Measurements from ENCODE around the gene NEURL4.

NEURL4 gene

DNA sequence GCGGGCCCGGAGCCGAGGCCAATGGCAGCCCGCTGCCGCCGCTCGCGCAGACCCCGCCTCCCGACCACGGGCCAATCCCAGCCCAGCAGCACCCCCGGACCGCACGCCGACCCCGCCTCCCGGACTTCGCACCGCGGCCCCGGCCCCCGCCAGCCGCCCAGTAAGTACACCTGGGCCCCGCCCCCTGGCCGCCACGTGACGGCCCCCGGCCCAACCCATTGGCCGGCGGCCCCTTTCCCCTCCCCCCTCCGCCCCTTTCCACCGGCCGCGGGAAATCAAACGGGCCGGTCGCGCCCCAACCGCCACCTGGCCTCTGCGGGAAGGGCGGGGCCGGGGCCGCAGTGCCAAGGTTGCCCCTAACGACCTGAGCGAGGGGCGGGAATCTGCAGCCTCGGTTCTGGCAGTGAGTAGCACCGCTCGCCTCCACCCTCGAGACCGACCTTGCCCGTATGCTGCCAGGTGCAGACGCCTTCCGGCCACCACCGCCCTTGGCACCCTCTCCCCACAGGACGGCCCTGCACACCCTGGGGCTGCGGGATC is 34.5 kb downstream of the NEURL4 start, which contains the start of gene YBX2:
TSS of gene YBX2 (minus strand) at position 26 of the 540 bp plus-strand sequence. CDS start 139 bp downstream, outside the sequence.
- H3K4me1 Mint-ChIP-seq (ENCODE audit: low read depth in 2 of 2) = peaks cover 15 to 19% of the 10 kb centered on the region in 2 donors
- H3K9me3 Mint-ChIP-seq = no peaks in the 10 kb centered on the region

DNA sequence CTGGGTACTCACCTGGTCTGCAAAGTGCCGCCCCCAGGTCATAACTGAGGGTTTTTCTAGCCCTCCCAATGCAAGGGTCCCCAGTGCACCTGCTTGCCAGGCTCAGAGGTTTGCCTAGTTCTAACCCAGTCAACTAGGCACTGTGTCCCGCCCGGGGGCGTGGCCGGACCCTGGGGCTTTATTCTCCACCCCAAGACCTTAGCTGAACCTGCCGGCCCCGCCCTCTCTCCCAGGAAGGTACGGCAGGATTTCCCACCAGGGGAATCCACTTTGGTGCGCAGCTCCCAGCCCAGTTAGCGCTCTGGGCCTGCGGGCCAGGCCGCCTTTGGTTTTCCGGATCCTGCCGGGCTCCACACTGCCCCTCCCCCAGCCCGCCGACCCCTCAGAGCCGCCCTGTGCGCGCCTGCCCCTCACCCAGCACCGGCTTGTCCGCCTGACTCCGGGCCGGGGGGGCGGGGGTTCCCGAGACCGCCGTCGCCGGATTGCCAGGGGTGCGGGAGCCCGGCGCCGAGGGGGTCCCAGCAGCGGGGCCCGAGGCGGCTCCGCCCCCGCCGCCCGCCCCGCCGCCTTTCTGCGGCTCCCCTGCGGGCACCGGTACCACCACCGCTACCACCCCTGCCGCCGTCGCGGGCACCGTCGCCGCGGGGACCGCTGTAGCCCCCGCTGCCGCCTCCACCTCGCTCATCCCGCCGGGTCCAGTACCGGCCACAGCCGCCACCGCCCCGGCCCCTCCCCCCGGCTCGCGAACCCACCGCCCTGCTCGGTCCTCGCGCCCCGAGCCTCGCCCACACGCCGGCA is 35.1 kb downstream of the NEURL4 start:
- Mint-ChIP-seq H3K27ac (peak overlapping the region in 1 of 2 donors; percentile 5), H3K4me3 (peak overlapping the region; percentile 59 to 92), H3K27me3 (peaks cover 17 to 23% of the 10 kb centered on the region in 2 donors), H3K9me3 (no peaks in the 10 kb centered on the region), H3K4me1 (ENCODE audit: low read depth in 2 of 2) (peaks cover 15 to 19% of the 10 kb centered on the region in 2 donors), H3K36me3 (ENCODE audit: insufficient read depth) (peaks cover 10% of the 10 kb centered on the region)
- no peak for DNase-seq
- peak; percentile 32 for ATAC-seq (replicated peaks)

More for the DNA sequence above, 34.5 kb downstream of the NEURL4 start, which contains the start of gene YBX2:
- peak; percentile 79 for ATAC-seq (replicated peaks)
- peaks cover 10% of the 10 kb centered on the region for H3K36me3 Mint-ChIP-seq (ENCODE audit: insufficient read depth)
- DNase-seq = peak; percentile 48 to 67 (median 67)
- H3K27ac Mint-ChIP-seq = peak within 1 kb of the TSS; percentile 5 to 93
- peaks cover 17 to 23% of the 10 kb centered on the region in 2 donors for H3K27me3 Mint-ChIP-seq
- H3K4me3 Mint-ChIP-seq = peak within 1 kb of the TSS; percentile 92 to 94

DNA sequence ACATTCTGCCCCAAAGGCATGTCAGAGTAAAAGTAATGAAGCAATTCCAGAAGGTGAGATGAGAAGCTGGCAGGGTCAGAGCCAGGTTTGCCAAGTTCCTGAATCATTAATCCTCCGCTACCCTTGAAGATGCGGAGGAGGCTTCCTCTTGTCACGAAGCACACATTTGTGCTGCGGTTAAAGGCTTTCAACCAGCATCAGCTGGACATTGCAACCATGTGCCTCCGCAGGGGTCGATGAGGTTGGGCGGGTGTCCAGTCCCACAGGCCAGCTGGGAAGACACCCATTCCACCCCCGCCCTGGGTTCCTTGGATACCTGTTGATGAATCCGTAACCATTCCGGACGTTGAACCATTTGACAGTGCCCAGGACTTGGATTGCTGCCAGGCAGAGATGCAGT is 36.0 kb downstream of the NEURL4 start:
- Mint-ChIP-seq H3K4me3 (peak overlapping the region; percentile 59 to 92), H3K27ac (no peak overlapping the region), H3K27me3 (peaks cover 18 to 28% of the 10 kb centered on the region in 2 donors), H3K36me3 (ENCODE audit: insufficient read depth) (peaks cover 10% of the 10 kb centered on the region), H3K4me1 (ENCODE audit: low read depth in 2 of 2) (peaks cover 15 to 19% of the 10 kb centered on the region in 2 donors), H3K9me3 (no peaks in the 10 kb centered on the region)
- ATAC-seq (replicated peaks) = no peak
- no peak for DNase-seq

DNA sequence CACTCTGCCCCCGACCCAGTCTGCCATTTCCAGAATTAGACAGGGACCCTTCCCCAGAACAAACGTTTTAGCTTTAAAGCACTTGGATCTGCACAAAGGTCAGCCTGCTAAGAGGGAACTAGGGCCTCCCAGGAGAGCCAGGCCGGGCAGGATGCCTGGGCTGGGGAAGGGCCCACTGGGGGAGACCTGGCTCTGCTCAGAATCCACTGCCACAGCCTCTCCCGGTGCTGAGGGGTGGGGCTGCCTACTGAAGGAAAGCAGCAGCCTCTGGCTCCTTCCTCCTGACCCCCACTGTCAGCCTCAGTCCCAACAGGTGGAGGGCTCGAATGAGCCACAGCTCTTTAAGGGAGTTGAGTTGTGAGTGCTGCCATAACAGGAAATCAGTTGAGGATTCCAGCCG is 36.4 kb downstream of the NEURL4 start:
- no peak overlapping the region for H3K27ac Mint-ChIP-seq
- no peak for DNase-seq
- no peak overlapping the region for H3K4me3 Mint-ChIP-seq
- ATAC-seq (replicated peaks) = no peak
- peaks cover 22 to 32% of the 10 kb centered on the region in 2 donors for H3K27me3 Mint-ChIP-seq
- H3K4me1 Mint-ChIP-seq (ENCODE audit: low read depth in 2 of 2) = peaks cover 15 to 19% of the 10 kb centered on the region in 2 donors
- no peaks in the 10 kb centered on the region for H3K9me3 Mint-ChIP-seq
- H3K36me3 Mint-ChIP-seq (ENCODE audit: insufficient read depth) = peaks cover 7% of the 10 kb centered on the region

DNA sequence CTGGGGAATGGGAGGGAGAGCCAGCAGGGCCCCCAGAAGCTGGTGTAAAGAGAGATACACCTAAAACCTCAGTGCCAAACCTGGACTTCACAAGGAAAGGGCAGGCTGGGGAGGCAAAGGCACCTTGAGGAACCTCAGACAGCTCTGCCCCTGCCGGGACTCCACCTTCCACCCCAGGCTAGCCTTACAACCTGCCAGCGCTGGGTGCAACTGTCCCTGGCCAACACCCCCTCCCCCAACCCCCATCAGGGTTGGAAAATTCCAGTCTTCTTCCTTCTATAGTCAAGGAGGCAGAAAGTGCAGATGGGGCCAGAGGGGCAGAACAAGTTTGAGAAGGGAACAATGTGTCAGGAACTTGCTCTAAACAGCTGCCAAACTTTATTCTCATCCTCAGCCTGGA is 36.9 kb downstream of the NEURL4 start:
- Mint-ChIP-seq H3K4me1 (ENCODE audit: low read depth in 2 of 2) (peaks cover 15 to 19% of the 10 kb centered on the region in 2 donors), H3K27ac (no peak overlapping the region), H3K27me3 (peaks cover 27 to 37% of the 10 kb centered on the region in 2 donors), H3K36me3 (ENCODE audit: insufficient read depth) (peaks cover 5% of the 10 kb centered on the region), H3K4me3 (no peak overlapping the region), H3K9me3 (no peaks in the 10 kb centered on the region)
- ATAC-seq (replicated peaks) (no peak), DNase-seq (no peak)

DNA sequence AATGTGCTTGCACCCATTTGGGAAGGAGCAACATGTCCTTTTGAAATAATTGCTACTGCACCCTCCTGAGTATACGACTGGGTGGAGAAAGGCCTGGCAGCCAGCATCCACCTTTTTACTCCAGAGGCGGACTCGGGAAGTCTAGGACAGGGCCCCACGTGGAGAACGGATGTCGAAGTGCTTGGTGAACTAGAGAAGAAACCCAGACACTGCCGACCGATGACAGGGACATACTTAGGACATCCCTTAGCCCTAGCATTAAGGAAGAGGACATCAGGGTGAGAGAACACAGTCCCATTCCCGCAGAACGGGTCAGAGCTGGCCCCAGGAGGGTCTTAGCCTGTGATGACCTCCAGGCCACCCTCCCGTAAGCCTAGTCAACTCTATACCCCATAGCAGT is 38.5 kb downstream of the NEURL4 start:
- Mint-ChIP-seq H3K27me3 (peaks cover 34 to 44% of the 10 kb centered on the region in 2 donors), H3K9me3 (no peaks in the 10 kb centered on the region), H3K4me3 (no peak overlapping the region), H3K36me3 (ENCODE audit: insufficient read depth) (peaks cover 5% of the 10 kb centered on the region), H3K4me1 (ENCODE audit: low read depth in 2 of 2) (peaks cover 11 to 12% of the 10 kb centered on the region in 2 donors), H3K27ac (no peak overlapping the region)
- DNase-seq (no peak), ATAC-seq (replicated peaks) (no peak)

DNA sequence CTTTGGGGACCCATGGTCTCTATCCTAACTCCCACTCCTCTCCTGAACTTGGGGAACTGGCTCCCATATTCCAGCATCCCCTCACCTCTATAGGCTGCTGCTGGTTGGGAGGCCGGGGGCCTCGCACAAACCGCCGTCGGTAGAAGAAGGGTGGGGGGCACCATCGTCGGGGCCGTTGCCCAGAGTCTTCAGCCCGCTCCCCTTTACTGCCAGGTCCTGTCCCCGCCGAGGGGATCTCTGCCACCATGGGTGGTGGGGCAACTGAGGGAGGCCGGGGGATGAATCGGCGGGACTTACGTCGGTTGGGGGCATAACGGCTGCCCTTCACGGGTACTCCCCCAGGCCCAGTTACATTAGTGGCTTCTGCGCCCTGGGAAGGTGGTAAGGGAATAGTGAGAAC is 39.0 kb downstream of the NEURL4 start:
- Mint-ChIP-seq H3K36me3 (ENCODE audit: insufficient read depth) (peaks cover 5% of the 10 kb centered on the region), H3K4me3 (no peak overlapping the region), H3K27me3 (peaks cover 39 to 42% of the 10 kb centered on the region in 2 donors), H3K27ac (no peak overlapping the region), H3K4me1 (ENCODE audit: low read depth in 2 of 2) (peaks cover 6 to 10% of the 10 kb centered on the region in 2 donors), H3K9me3 (no peaks in the 10 kb centered on the region)
- ATAC-seq (replicated peaks) (no peak), DNase-seq (no peak)

DNA sequence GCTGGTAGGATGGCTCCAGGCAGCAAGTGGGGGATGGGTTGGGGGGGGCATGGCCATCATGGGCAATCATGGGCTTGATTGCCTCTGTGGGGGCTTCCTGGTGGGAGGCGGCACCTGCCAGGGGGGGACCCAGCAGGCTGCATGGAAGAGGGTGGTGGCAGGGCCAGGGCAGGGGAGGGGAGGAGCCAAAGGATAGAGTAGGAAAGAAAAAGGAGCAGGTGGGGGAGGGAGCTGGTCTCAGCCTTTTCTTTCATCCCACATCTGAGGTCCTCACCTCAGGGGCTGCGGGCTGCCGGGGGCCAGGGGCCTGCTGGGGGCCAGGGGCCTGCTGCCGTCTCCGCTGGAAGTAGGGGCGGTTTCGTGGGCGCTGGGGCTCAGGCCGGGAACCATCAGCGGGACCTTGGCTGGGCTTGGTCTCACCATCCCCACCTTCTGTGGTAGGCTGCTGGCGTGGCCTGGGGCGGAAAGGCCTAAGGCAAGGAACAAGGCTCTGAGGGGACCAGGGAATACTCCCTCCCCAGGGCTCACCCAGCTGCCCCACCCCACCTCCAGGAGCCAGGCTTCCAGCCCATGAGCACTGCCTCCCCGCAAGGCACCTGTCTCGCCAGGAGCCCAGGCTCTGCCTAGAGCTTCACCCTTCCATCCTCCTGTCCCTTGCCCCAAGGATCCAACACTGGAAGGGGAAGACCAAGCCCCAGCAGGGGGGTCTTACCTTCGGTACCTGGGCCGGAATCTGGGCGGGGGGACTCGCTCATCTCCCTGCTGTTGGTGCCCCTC is 39.7 kb downstream of the NEURL4 start:
- DNase-seq = no peak
- Mint-ChIP-seq H3K9me3 (no peaks in the 10 kb centered on the region), H3K4me1 (ENCODE audit: low read depth in 2 of 2) (peaks cover 3 to 6% of the 10 kb centered on the region in 2 donors), H3K36me3 (ENCODE audit: insufficient read depth) (peaks cover 8% of the 10 kb centered on the region), H3K27ac (no peak overlapping the region), H3K27me3 (peaks cover 44 to 47% of the 10 kb centered on the region in 2 donors), H3K4me3 (no peak overlapping the region)
- no peak for ATAC-seq (replicated peaks)

DNA sequence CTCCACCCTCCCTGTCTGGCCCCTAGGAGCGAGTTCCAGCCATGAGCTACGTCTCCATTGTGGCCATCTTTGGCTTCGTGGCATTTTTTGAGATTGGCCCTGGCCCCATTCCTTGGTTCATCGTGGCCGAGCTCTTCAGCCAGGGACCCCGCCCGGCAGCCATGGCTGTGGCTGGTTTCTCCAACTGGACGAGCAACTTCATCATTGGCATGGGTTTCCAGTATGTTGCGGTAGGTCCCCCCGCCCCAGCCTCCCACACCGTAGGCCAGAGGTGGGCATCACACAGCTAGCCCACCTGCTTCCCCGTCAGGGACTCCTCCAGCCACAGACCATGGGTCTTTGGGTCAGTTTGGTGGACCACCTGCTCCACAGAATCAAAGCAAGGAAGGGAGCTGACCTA is 43.5 kb downstream of the NEURL4 start:
- Mint-ChIP-seq H3K27me3 (peaks cover 52 to 84% of the 10 kb centered on the region in 2 donors), H3K9me3 (no peaks in the 10 kb centered on the region), H3K4me3 (no peak overlapping the region), H3K36me3 (ENCODE audit: insufficient read depth) (peaks cover 6% of the 10 kb centered on the region), H3K4me1 (ENCODE audit: low read depth in 2 of 2) (peaks cover 9 to 14% of the 10 kb centered on the region in 2 donors), H3K27ac (no peak overlapping the region)
- ATAC-seq (replicated peaks) (no peak), DNase-seq (no peak)

DNA sequence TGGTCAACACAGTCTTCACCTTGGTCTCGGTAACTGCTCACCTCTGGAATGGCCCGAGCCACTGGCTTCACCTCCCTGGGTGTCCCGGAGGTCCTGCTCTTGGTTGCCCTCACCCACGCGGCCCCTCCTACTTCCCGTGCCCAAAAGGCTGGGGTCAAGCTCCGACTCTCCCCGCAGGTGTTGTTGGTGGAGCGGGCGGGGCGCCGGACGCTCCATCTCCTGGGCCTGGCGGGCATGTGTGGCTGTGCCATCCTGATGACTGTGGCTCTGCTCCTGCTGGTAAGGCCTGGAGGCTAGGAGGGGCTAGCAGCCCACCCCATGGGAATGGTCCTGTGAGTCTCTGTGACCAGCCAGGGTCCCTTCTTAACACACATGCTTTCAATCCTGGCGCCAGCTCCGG is 44.2 kb downstream of the NEURL4 start:
- Mint-ChIP-seq H3K27ac (no peak overlapping the region), H3K27me3 (peaks cover 52 to 84% of the 10 kb centered on the region in 2 donors)
- no peak for ATAC-seq (replicated peaks)

DNA sequence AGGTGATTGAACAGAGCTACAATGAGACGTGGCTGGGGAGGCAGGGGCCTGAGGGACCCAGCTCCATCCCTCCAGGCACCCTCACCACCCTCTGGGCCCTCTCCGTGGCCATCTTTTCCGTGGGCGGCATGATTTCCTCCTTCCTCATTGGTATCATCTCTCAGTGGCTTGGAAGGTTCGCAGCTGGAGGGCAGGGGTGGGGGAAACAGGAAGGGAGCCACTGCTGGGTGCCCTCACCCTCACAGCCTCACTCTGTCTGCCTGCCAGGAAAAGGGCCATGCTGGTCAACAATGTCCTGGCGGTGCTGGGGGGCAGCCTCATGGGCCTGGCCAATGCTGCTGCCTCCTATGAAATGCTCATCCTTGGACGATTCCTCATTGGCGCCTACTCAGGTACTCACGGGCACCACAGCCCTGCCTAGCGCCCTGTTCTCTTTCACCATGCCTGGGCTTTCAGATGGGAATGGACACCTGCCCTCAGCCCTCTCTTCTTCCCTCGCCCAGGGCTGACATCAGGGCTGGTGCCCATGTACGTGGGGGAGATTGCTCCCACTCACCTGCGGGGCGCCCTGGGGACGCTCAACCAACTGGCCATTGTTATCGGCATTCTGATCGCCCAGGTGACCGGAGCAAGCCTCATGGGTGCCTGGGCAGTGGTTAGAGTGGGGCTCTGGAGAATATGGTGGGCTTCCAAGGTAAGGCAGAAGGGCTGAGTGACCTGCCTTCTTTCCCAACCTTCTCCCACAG is 45.5 kb downstream of the NEURL4 start:
- peaks cover 6% of the 10 kb centered on the region for H3K36me3 Mint-ChIP-seq (ENCODE audit: insufficient read depth)
- H3K4me3 Mint-ChIP-seq = peak overlapping the region in 1 of 2 donors; percentile 38
- DNase-seq (no peak), ATAC-seq (replicated peaks) (no peak)
- no peak overlapping the region for H3K27ac Mint-ChIP-seq
- H3K27me3 Mint-ChIP-seq = peaks cover 52 to 89% of the 10 kb centered on the region in 2 donors
- H3K4me1 Mint-ChIP-seq (ENCODE audit: low read depth in 2 of 2) = peaks cover 16 to 22% of the 10 kb centered on the region in 2 donors
- H3K9me3 Mint-ChIP-seq = no peaks in the 10 kb centered on the region

More for the DNA sequence above, 44.2 kb downstream of the NEURL4 start:
- DNase-seq = no peak
- Mint-ChIP-seq H3K36me3 (ENCODE audit: insufficient read depth) (peaks cover 6% of the 10 kb centered on the region), H3K9me3 (no peaks in the 10 kb centered on the region), H3K4me1 (ENCODE audit: low read depth in 2 of 2) (peaks cover 16 to 20% of the 10 kb centered on the region in 2 donors), H3K4me3 (no peak overlapping the region)

DNA sequence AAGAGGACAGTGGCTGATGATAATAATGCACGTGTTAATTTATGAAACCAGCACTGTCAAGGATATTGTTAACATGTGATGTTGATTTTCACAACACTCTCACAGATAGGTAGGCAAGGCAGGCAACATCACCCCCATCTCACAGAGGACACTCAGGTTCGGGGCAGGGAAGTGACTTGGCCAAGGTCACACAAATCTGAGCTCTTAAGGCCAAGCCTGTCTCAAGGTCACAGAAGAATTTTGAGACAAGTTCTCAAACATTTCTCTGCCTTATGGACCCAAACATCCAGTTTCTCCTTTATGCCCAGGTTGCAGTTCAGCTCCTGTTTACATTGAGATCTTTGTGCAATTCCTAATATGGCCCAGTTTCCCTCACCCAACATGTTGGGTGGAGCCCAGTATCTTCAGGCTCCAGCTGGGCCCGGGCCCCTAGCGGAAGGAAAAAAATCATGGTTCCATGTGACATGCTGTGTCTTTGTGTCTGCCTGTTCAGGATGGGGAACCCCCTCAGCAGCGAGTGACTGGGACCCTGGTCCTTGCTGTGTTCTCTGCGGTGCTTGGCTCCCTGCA is 46.3 kb downstream of the NEURL4 start:
- Mint-ChIP-seq H3K27ac (no peak overlapping the region), H3K9me3 (no peaks in the 10 kb centered on the region), H3K36me3 (ENCODE audit: insufficient read depth) (peaks cover 6% of the 10 kb centered on the region), H3K27me3 (peaks cover 45 to 85% of the 10 kb centered on the region in 2 donors), H3K4me3 (peak overlapping the region; percentile 80), H3K4me1 (ENCODE audit: low read depth in 2 of 2) (peaks cover 16 to 22% of the 10 kb centered on the region in 2 donors)
- ATAC-seq (replicated peaks) (no peak), DNase-seq (no peak)
